CD1c-positive myeloid dendritic cell (primary cell): ENCODE results near the gene LRRC28.

ENCODE experiments used
- DNase-seq: peaks from one replicate; pipeline ENCODE4 v3.0.0-alpha.2; 2016; ENCODE audit errors: extremely low spot score

The LRRC28 gene

GRCh38 chr15:99435113-99435695 lies 183.9 kb downstream of the LRRC28 start:
- DNase-seq, result no peak

GRCh38 chr15:99435877-99436541 lies 184.7 kb downstream of the LRRC28 start:
- no peak for DNase-seq

GRCh38 chr15:99436542-99437314 lies 185.4 kb downstream of the LRRC28 start:
- DNase-seq, result no peak

GRCh38 chr15:99437315-99438223 lies 186.3 kb downstream of the LRRC28 start:
- no peak for DNase-seq

- DNase-seq, result no peak
Observed at GRCh38 chr15:99438224-99438585, 186.9 kb downstream of the LRRC28 start.

- DNase-seq, result no peak
Observed at GRCh38 chr15:99438691-99439523, 187.6 kb downstream of the LRRC28 start.

GRCh38 chr15:99439524-99439835 lies 188.2 kb downstream of the LRRC28 start:
- no peak for DNase-seq

- DNase-seq, result no peak
Observed at GRCh38 chr15:99440029-99440428, 188.7 kb downstream of the LRRC28 start.
